B cell (primary cell): ENCODE data around the gene ATP11C. TPM values are rescaled to one million over a fixed set of nuclear protein-coding genes. Genes with fewer than 3 reads are reported as not detected.

Experiments
- ATAC-seq: fragments of 200-7000 bp; cut with Tn5 transposase; one replicate; pipeline ENCODE4 v1.10.0; 2021; ENCODE audit warnings: low read depth, mild to moderate bottlenecking, moderate number of reproducible peaks, moderate library complexity
- CTCF ChIA-PET: fragments of 350-600 bp; sonication (Branson Sonifier 250); formaldehyde crosslinking; loops from one replicate; lab custom pipeline; 2021; ENCODE audit warnings: antibody characterized with exemption, inconsistent platforms; lab: Charles Lee
- POLR2A ChIA-PET: fragments of 350-600 bp; sonication (Branson Sonifier 250); formaldehyde crosslinking; loops from one replicate; lab custom pipeline; 2021; ENCODE audit warnings: antibody characterized with exemption; lab: Charles Lee
- DNase-seq: peaks from one replicate; pipeline ENCODE4 v3.0.0; 2013
- H2AFZ ChIP-seq: 2 replicates; pipeline ENCODE4 v1.6.1; 2012; ENCODE audit warnings: mild to moderate bottlenecking, low read depth, low read length; ENCODE audit not compliant: insufficient read depth, poor library complexity, severe bottlenecking
- H3K27ac ChIP-seq, 2 donors: 1 replicate in 1 of 2; 2 replicates in 1 of 2; pipeline ENCODE4 v1.5.1; 2012 to 2013; ENCODE audit warnings: low read length in 2 of 2, mild to moderate bottlenecking in 2 of 2, moderate library complexity in 1 of 2
- H3K27me3 ChIP-seq, 4 experiments: fragments of 200-600 bp in 1 of 4; sonication (generic) in 1 of 4; replicated peaks in 1 of 4; 1 replicate in 2 of 4; 2 replicates in 2 of 4; pipeline versions ENCODE4 v1.6.1 to v1.7.0; 2013 to 2016; ENCODE audit warnings: low read length in 3 of 4, mild to moderate bottlenecking in 2 of 4, mixed read lengths in 1 of 4, moderate library complexity in 1 of 4; ENCODE audit not compliant: insufficient read depth in 4 of 4, control insufficient read depth in 3 of 4; ENCODE audit errors: control extremely low read depth in 1 of 4
- H3K36me3 ChIP-seq, 2 experiments: replicated peaks in 1 of 2; 1 replicate in 1 of 2; 2 replicates in 1 of 2; pipeline versions ENCODE4 v1.6.1 to v1.7.1; 2013; ENCODE audit warnings: low read length in 1 of 2; ENCODE audit not compliant: insufficient read depth in 2 of 2, control insufficient read depth in 1 of 2; ENCODE audit errors: control extremely low read depth in 1 of 2, extremely low read depth in 1 of 2
- H3K4me1 ChIP-seq, 2 donors: fragments of 200-600 bp in 1 of 2; sonication (generic) in 1 of 2; 1 replicate in 1 of 2; 2 replicates in 1 of 2; pipeline versions ENCODE4 v1.5.1 to v1.6.1; 2013 to 2017; ENCODE audit warnings: low read length in 2 of 2; ENCODE audit not compliant: control insufficient read depth in 2 of 2, insufficient read depth in 2 of 2
- H3K4me2 ChIP-seq: replicated peaks from 2 replicates; pipeline ENCODE3; 2012; ENCODE audit warnings: mild to moderate bottlenecking, low read depth, low read length; ENCODE audit not compliant: poor library complexity, severe bottlenecking
- H3K4me3 ChIP-seq, 5 experiments: fragments of 200-600 bp in 1 of 5; sonication (generic) in 1 of 5; 1 replicate in 3 of 5; 2 replicates in 2 of 5; pipeline versions ENCODE4 v1.5.1 to v1.7.0; 2011 to 2016; ENCODE audit warnings: low read length in 4 of 5, mild to moderate bottlenecking in 4 of 5, low read depth in 2 of 5, control low read depth in 1 of 5, moderate library complexity in 1 of 5; ENCODE audit not compliant: insufficient read depth in 1 of 5; ENCODE audit errors: control extremely low read depth in 1 of 5, extremely low read depth in 1 of 5
- H3K79me2 ChIP-seq: fragments of 200-600 bp; sonication (generic); one replicate; pipeline ENCODE4 v1.6.0; 2016; ENCODE audit warnings: low read length; ENCODE audit not compliant: control insufficient read depth, insufficient read depth
- H3K9ac ChIP-seq: fragments of 200-600 bp; sonication (generic); 2 replicates; pipeline ENCODE4 v1.6.1; 2017; ENCODE audit warnings: mild to moderate bottlenecking, low read length, moderate library complexity
- H3K9me3 ChIP-seq, 3 donors: one replicate each; pipeline versions ENCODE4 v1.6.1 to v1.7.1; 2013; ENCODE audit warnings: low read length in 2 of 3; ENCODE audit not compliant: control insufficient read depth in 2 of 3, insufficient read depth in 1 of 3; ENCODE audit errors: control extremely low read depth in 1 of 3
- H4K20me1 ChIP-seq: 2 replicates; pipeline ENCODE4 v1.6.0; 2012; ENCODE audit warnings: mild to moderate bottlenecking, low read length; ENCODE audit not compliant: insufficient read depth, control insufficient read depth, poor library complexity, severe bottlenecking
- H3K27ac Mint-ChIP-seq: one replicate; pipeline ENCODE4 v1.8.0; 2021; ENCODE audit warnings: mixed read lengths
- H3K27me3 Mint-ChIP-seq: one replicate; pipeline ENCODE4 v1.8.0; 2021; ENCODE audit warnings: mixed read lengths
- H3K4me1 Mint-ChIP-seq: one replicate; pipeline ENCODE4 v1.8.0; 2021; ENCODE audit warnings: mixed read lengths
- H3K4me3 Mint-ChIP-seq: one replicate; pipeline ENCODE4 v1.8.0; 2021; ENCODE audit warnings: mixed read lengths
- H3K9me3 Mint-ChIP-seq: one replicate; pipeline ENCODE4 v1.8.0; 2022; ENCODE audit warnings: mixed read lengths; ENCODE audit not compliant: insufficient read depth
- EZH2 ChIP-seq: IDR thresholded peaks from 2 replicates; pipeline ENCODE4 v1.6.1; 2012; ENCODE audit warnings: borderline replicate concordance, low read depth, mild to moderate bottlenecking, moderate library complexity, low read length; ENCODE audit not compliant: insufficient read depth, poor library complexity, severe bottlenecking
- WGBS: methylation state at CpG from one replicate; pipeline ENCODE4 v1.1.5; 2013; ENCODE audit warnings: missing lambda C conversion rate; ENCODE audit not compliant: insufficient coverage; 5-methylcytosine and 5-hydroxymethylcytosine counted together
- intact Hi-C: fragments of 100-400 bp; cut with micrococcal nuclease; formaldehyde crosslinking; loops from one replicate; pipeline ENCODE4 v1.10.0; 2022
- polyA plus RNA-seq: library from polyadenylated mRNA; depleted of rRNA; stranded (reverse); fragments of >200 nt; gene quantifications from 2 replicates; pipeline ENCODE4 v1.2.3, GENCODE V29; 2012
- total RNA-seq, 2 donors: library from RNA; stranded (reverse); fragments of 120-200 nt in 1 of 2; gene quantifications; 1 replicate in 1 of 2; 2 replicates in 1 of 2; pipeline versions ENCODE4 v1.2.3 to v1.2.4, GENCODE V29; 2013 to 2022
- TF ChIP-seq, protein P1 (sequence below): fragments of 200-600 bp; IDR thresholded peaks from one replicate; pipeline ENCODE4 v1.8.0; 2022; ENCODE audit warnings: antibody characterized with exemption, mild to moderate bottlenecking

Gene ATP11C
- total and polyA plus RNA-seq, 2 donors (not counting 1 experiment from before 2014, with no cell fraction given): 8.5 to 29.2 TPM

DNA sequence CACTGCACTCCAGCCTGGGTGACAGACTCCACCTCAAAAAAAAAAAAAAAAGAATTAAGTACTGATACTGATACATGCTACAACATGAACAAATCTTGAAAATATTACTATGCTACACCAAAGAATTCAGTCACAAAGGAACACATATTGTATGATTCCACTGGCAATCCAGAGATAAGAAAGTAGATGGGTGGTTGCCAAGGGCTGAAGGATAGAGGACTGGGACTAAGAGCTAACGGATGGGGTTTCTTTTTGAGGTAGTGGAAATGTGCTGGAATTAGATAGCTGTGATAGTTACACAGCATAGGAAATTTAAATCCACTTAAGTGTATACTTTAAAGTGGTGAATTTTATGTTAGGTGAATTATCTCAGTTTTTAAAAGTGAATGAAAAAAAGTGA lies 12.5 kb downstream of the ATP11C start:
- Mint-ChIP-seq H3K4me3 (no peak overlapping the region), H3K9me3 (no peaks in the 10 kb centered on the region), H3K27me3 (no peaks in the 10 kb centered on the region), H3K27ac (no peak overlapping the region), H3K4me1 (peaks cover 27% of the 10 kb centered on the region)
- peaks cover 33% of the 10 kb centered on the region for H3K79me2 ChIP-seq
- no peak overlapping the region for H3K4me2 ChIP-seq
- TF ChIP-seq, protein P1, sequence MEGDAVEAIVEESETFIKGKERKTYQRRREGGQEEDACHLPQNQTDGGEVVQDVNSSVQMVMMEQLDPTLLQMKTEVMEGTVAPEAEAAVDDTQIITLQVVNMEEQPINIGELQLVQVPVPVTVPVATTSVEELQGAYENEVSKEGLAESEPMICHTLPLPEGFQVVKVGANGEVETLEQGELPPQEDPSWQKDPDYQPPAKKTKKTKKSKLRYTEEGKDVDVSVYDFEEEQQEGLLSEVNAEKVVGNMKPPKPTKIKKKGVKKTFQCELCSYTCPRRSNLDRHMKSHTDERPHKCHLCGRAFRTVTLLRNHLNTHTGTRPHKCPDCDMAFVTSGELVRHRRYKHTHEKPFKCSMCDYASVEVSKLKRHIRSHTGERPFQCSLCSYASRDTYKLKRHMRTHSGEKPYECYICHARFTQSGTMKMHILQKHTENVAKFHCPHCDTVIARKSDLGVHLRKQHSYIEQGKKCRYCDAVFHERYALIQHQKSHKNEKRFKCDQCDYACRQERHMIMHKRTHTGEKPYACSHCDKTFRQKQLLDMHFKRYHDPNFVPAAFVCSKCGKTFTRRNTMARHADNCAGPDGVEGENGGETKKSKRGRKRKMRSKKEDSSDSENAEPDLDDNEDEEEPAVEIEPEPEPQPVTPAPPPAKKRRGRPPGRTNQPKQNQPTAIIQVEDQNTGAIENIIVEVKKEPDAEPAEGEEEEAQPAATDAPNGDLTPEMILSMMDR: no peak
- TF ChIP-seq EZH2: no peak
- H3K4me3 ChIP-seq: no peak overlapping the region
- H3K4me1 ChIP-seq: peaks cover 0 to 3% of the 10 kb centered on the region in 2 donors
- no peak overlapping the region for H3K9ac ChIP-seq
- no peak for DNase-seq
- no peaks in the 10 kb centered on the region for H3K9me3 ChIP-seq
- H4K20me1 ChIP-seq: peaks cover 4% of the 10 kb centered on the region
- intact Hi-C loops: no loop called here
- H3K36me3 ChIP-seq: no peaks in the 10 kb centered on the region
- H2AFZ ChIP-seq: no peak overlapping the region
- ChIA-PET POLR2A (no interaction called here), CTCF (no interaction called here)
- no peak overlapping the region for H3K27ac ChIP-seq
- ATAC-seq: no peak
- no CpG with 5 or more reads among the region's 1 CpG for WGBS
- no peaks in the 10 kb centered on the region for H3K27me3 ChIP-seq

DNA sequence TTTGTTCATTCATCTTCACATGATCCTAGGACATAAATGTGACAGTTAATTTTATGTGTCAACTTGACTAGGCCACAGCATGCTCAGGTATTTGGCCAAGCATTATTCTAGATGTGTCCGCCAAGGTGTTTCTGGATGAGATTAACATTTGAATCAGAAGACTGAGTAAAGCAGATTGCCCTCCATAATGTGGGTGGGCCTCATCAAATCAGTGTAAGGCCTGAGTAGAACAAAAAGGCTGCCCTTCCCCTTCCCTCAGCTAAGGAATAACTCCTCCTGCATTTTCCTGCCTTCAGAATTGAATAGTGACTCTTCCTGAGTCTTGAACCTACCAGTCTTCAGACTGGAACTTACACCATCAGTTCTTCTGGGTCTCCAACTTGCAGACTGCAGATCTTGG lies 18.4 kb downstream of the ATP11C start:
- Mint-ChIP-seq H3K9me3 (no peaks in the 10 kb centered on the region), H3K4me1 (peaks cover 29% of the 10 kb centered on the region), H3K4me3 (no peak overlapping the region), H3K27me3 (no peaks in the 10 kb centered on the region), H3K27ac (no peak overlapping the region)
- ChIA-PET POLR2A (no interaction called here), CTCF (interaction anchor here (0.6 kb wide), 1 partner anchor 16 kb away, joined by 3 read pairs; no protein-coding TSS in a partner anchor)
- intact Hi-C loops: no loop called here
- Histone ChIP-seq H3K4me2 (no peak overlapping the region), H3K4me1 (peaks cover 2 to 9% of the 10 kb centered on the region in 2 donors), H3K4me3 (no peak overlapping the region), H3K27me3 (no peaks in the 10 kb centered on the region), H3K79me2 (peaks cover 56% of the 10 kb centered on the region), H3K9me3 (no peaks in the 10 kb centered on the region), H3K9ac (no peak overlapping the region), H3K27ac (no peak overlapping the region), H2AFZ (no peak overlapping the region), H3K36me3 (no peaks in the 10 kb centered on the region), H4K20me1 (peaks cover 4% of the 10 kb centered on the region)
- TF ChIP-seq EZH2: no peak
- TF ChIP-seq, protein P1: no peak
- WGBS: no CpG with 5 or more reads among the region's 1 CpG
- DNase-seq: no peak
- ATAC-seq: no peak
